Thyroid gland (tissue), 4 donors: ENCODE data around the gene PHYKPL. TPM values are rescaled to one million over a fixed set of nuclear protein-coding genes. Genes with fewer than 3 reads are reported as not detected.

Experiments used
- DNase-seq, 2 donors: peaks; one replicate each; pipeline ENCODE4 v3.0.0-alpha.2; 2019
- H3K27ac ChIP-seq, 3 donors: fragments of 200-600 bp; sonication (generic); 1 replicate in 2 of 3; 2 replicates in 1 of 3; pipeline ENCODE4 v1.5.1; 2016 to 2019; ENCODE audit warnings: mild to moderate bottlenecking in 1 of 3, moderate library complexity in 1 of 3
- H3K27me3 ChIP-seq: fragments of 200-600 bp; sonication (generic); one replicate; pipeline ENCODE4 v1.5.1; 2019
- H3K36me3 ChIP-seq, 2 donors: fragments of 200-600 bp; sonication (generic); one replicate each; pipeline ENCODE4 v1.5.1; 2016 to 2019
- H3K4me1 ChIP-seq, 2 donors: fragments of 200-600 bp; sonication (generic); one replicate each; pipeline ENCODE4 v1.5.1; 2017 to 2019
- H3K4me3 ChIP-seq, 3 donors: fragments of 200-600 bp; sonication (generic); replicated peaks in 1 of 3; 1 replicate in 2 of 3; 2 replicates in 1 of 3; pipeline ENCODE4 v1.5.1; 2016; ENCODE audit warnings: mild to moderate bottlenecking in 1 of 3
- H3K9me3 ChIP-seq: fragments of 200-600 bp; sonication (generic); one replicate; pipeline ENCODE4 v1.5.1; 2017
- CTCF ChIP-seq, 6 experiments: fragments of 200-600 bp in 3 of 6; fragments of 450-650 bp in 3 of 6; sonication (generic) in 3 of 6; IDR thresholded peaks; one replicate each; pipeline ENCODE4 v1.5.1; 2016 to 2019; ENCODE audit warnings: antibody characterized with exemption in 6 of 6, mild to moderate bottlenecking in 2 of 6, inconsistent platforms in 1 of 6, moderate library complexity in 1 of 6
- POLR2A ChIP-seq, 2 donors: fragments of 450-650 bp; IDR thresholded peaks; one replicate each; pipeline ENCODE4 v1.6.1; 2017; ENCODE audit warnings: antibody characterized with exemption in 2 of 2, mild to moderate bottlenecking in 2 of 2, moderate library complexity in 1 of 2
- WGBS, 2 donors: methylation state at CpG; one replicate each; pipeline ENCODE4 v1.1.5; 2017; 5-methylcytosine and 5-hydroxymethylcytosine counted together
- intact Hi-C: fragments of 100-400 bp; cut with DNase I; formaldehyde crosslinking; loops from one replicate; pipeline ENCODE4 v1.15.1; 2023
- total RNA-seq, 4 donors: library from RNA; depleted of rRNA; stranded (reverse); fragments of >200 nt; gene quantifications; one replicate each; pipeline ENCODE4 v1.2.3, GENCODE V29; 2016

PHYKPL gene
- total RNA-seq, 4 donors from 2014 or later, result 61.7 to 90.9 (median 76.0) TPM

GRCh38 chr5:178238313-178238635 is 5.7 kb upstream of the PHYKPL start:
- H3K27ac ChIP-seq, result peak overlapping the region in 2 of 3 donors; percentile 74 to 78
- WGBS, 2 donors, result 99 to 100% methylated on average over 5 of the region's 6 CpGs

GRCh38 chr5:178237431-178238312 is 5.1 kb upstream of the PHYKPL start:
- H3K36me3 ChIP-seq, result no peaks in the 10 kb centered on the region
- 74 to 78% methylated on average over 7 of the region's 13 CpGs for WGBS, 2 donors
- TF ChIP-seq CTCF (IDR thresholded peaks at IDR 0.05) (no peak), POLR2A (IDR thresholded peaks at IDR 0.05) (no peak)
- no peaks in the 10 kb centered on the region for H3K9me3 ChIP-seq
- H3K4me3 ChIP-seq, result no peak overlapping the region
- intact Hi-C loops, result no loop called here
- H3K27ac ChIP-seq, result peak overlapping the region; percentile 74 to 84 (median 78)
- peaks cover 14 to 62% of the 10 kb centered on the region in 2 donors for H3K4me1 ChIP-seq
- H3K27me3 ChIP-seq, result no peaks in the 10 kb centered on the region
- peak in 1 of 2 donors; percentile 42 for DNase-seq

More at GRCh38 chr5:178238313-178238635, 5.7 kb upstream of the PHYKPL start:
- intact Hi-C loops, result no loop called here
- Histone ChIP-seq H3K4me3 (no peak overlapping the region), H3K4me1 (peaks cover 13 to 56% of the 10 kb centered on the region in 2 donors), H3K36me3 (no peaks in the 10 kb centered on the region), H3K9me3 (no peaks in the 10 kb centered on the region), H3K27me3 (no peaks in the 10 kb centered on the region)
- TF ChIP-seq POLR2A (IDR thresholded peaks at IDR 0.05), result no peak
- TF ChIP-seq CTCF (IDR thresholded peaks at IDR 0.05), result no peak
- no peak for DNase-seq

DNA sequence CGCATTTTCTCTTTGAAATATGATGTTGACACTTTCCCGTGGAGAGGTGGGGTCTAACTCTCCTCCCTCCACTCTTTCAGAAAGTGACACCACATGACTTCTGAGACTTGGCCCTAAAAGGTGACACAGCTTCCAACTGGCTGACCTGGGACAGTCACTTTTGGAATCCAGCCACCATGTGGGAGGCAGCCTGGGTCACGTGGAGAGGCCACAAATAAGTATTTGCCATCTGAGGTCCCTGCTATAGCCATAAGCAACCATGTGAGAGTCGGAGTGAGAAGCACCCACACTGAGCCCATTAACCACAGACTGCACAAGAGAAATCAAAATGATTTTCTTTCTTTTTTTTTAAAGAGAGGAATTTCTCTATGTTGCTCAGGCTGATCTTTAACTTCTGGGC is 4.1 kb upstream of the PHYKPL start:
- Histone ChIP-seq H3K9me3 (no peaks in the 10 kb centered on the region), H3K27ac (peak overlapping the region; percentile 74 to 84 (median 78)), H3K36me3 (no peaks in the 10 kb centered on the region), H3K4me1 (peaks cover 18 to 64% of the 10 kb centered on the region in 2 donors), H3K27me3 (no peaks in the 10 kb centered on the region), H3K4me3 (no peak overlapping the region)
- DNase-seq, result peak; percentile 85
- 17 to 21% methylated on average over 4 of the region's 4 CpGs for WGBS, 2 donors
- no peak for TF ChIP-seq CTCF (IDR thresholded peaks at IDR 0.05)
- TF ChIP-seq POLR2A (IDR thresholded peaks at IDR 0.05), result peak in 1 of 2 donors; percentile 30
- intact Hi-C loops, result no loop called here

- Histone ChIP-seq H3K9me3 (no peaks in the 10 kb centered on the region), H3K4me3 (no peak overlapping the region), H3K36me3 (no peaks in the 10 kb centered on the region), H3K27ac (peak overlapping the region; percentile 74 to 84 (median 78)), H3K4me1 (peaks cover 24 to 70% of the 10 kb centered on the region in 2 donors), H3K27me3 (no peaks in the 10 kb centered on the region)
- WGBS, 2 donors, result 82 to 93% methylated on average over 9 of the region's 9 CpGs
- TF ChIP-seq POLR2A (IDR thresholded peaks at IDR 0.05), result no peak
- TF ChIP-seq CTCF (IDR thresholded peaks at IDR 0.05), result no peak
- DNase-seq, result no peak
- intact Hi-C loops, result no loop called here
Observed at GRCh38 chr5:178236126-178236525, 3.5 kb upstream of the PHYKPL start.

DNA sequence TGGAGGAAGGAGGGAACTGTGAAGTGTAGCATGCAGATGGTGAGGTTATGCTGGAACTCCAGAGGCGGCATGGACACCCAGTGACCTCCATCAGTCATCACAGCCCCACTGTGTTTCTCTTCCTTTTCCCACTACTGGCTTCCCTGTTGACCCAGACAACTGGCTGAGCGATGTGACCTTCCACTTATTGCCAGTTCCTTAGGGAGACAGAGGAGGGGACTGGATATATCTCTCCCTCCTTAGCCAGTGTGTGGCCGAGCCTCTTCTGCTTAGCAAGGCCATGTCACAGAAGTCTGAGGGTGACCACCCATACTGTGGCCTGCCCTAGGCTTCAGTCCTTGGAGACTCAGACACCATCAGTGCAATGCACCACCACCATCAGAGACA is 3.0 kb upstream of the PHYKPL start:
- no peak overlapping the region for H3K4me3 ChIP-seq
- H3K27ac ChIP-seq, result peak overlapping the region; percentile 21 to 74 (median 52)
- intact Hi-C loops, result no loop called here
- WGBS, 2 donors, result 69 to 78% methylated on average over 3 of the region's 3 CpGs
- TF ChIP-seq CTCF (IDR thresholded peaks at IDR 0.05), result no peak
- no peak for TF ChIP-seq POLR2A (IDR thresholded peaks at IDR 0.05)
- DNase-seq, result no peak
- H3K9me3 ChIP-seq, result no peaks in the 10 kb centered on the region
- no peaks in the 10 kb centered on the region for H3K36me3 ChIP-seq
- no peaks in the 10 kb centered on the region for H3K27me3 ChIP-seq
- H3K4me1 ChIP-seq, result peaks cover 28 to 75% of the 10 kb centered on the region in 2 donors
